ENCODE results near the gene GHRL. TPM values are rescaled to one million over a fixed set of nuclear protein-coding genes. Genes with fewer than 3 reads are reported as not detected.
"Not testable (repeated sequence)": the region's sequence is repeated elsewhere in the genome, so short reads cannot be mapped to it uniquely, and the experiment has no call there.

The GHRL gene
- total RNA-seq, 4 donors from 2014 or later = 0.38 to 1.5 TPM; not detected in 2

DNA sequence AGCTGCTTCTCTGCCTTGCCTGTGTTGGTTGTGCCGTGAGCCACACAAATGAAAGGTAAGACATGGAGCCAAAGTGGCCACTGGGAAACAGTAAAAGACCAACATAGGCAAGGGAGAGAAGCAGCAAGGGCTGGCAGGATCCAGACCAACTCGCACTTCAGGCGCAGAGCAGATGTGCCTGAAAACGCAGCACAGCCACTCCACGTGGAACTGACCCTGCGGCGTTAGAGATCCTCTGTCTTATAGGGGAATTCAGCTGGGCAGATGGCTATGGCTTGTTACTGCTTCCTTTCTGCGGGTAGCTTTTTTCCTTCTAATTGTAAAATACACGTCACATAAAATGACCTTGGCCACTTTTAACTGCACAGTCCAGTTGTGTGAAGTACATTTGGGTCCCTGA lies 10.4 kb upstream of the GHRL start:
- TF ChIP-seq, protein P1, sequence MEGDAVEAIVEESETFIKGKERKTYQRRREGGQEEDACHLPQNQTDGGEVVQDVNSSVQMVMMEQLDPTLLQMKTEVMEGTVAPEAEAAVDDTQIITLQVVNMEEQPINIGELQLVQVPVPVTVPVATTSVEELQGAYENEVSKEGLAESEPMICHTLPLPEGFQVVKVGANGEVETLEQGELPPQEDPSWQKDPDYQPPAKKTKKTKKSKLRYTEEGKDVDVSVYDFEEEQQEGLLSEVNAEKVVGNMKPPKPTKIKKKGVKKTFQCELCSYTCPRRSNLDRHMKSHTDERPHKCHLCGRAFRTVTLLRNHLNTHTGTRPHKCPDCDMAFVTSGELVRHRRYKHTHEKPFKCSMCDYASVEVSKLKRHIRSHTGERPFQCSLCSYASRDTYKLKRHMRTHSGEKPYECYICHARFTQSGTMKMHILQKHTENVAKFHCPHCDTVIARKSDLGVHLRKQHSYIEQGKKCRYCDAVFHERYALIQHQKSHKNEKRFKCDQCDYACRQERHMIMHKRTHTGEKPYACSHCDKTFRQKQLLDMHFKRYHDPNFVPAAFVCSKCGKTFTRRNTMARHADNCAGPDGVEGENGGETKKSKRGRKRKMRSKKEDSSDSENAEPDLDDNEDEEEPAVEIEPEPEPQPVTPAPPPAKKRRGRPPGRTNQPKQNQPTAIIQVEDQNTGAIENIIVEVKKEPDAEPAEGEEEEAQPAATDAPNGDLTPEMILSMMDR (IDR thresholded peaks at IDR 0.05) = no peak
- TF ChIP-seq POLR2A (IDR thresholded peaks at IDR 0.05) = no peak
- no peak overlapping the region for H3K27ac ChIP-seq
- DNase-seq = no peak
- no peaks in the 10 kb centered on the region for H3K27me3 ChIP-seq
- peaks cover 28 to 97% (median 35%) of the 10 kb centered on the region in 3 donors for H3K36me3 ChIP-seq
- H3K4me1 ChIP-seq = no peaks in the 10 kb centered on the region
- WGBS, 2 donors = 85 to 89% methylated on average over 9 of the region's 9 CpGs
- H3K9me3 ChIP-seq = no peaks in the 10 kb centered on the region
- no peak overlapping the region for H3K4me3 ChIP-seq
- intact Hi-C loops (cut with DNase I) = no loop called here

DNA sequence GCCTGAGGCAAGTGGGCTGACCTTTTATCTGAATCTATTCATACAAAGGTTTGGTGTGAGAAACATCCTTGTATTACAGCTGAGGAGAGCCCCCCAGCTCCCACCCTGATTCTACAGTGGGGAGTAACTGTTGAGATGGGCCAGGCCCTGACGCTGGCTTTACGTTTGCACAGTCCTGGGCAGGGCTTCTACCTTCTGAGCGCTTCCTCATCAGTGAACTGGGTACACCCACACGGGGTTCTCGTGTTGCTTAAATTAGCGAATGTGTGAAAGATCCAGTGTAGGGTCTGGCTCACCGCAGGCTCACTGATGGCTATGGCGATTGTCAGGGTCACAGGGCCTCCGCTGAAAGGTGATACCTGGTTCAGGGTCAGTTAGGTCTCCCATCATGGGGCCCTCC lies 7.3 kb upstream of the GHRL start:
- Histone ChIP-seq H3K4me1 (no peaks in the 10 kb centered on the region), H3K27ac (no peak overlapping the region), H3K27me3 (no peaks in the 10 kb centered on the region), H3K9me3 (no peaks in the 10 kb centered on the region), H3K4me3 (no peak overlapping the region), H3K36me3 (peaks cover 28 to 85% (median 29%) of the 10 kb centered on the region in 3 donors)
- TF ChIP-seq, protein P1 (IDR thresholded peaks at IDR 0.05) = no peak
- TF ChIP-seq POLR2A (IDR thresholded peaks at IDR 0.05) = no peak
- intact Hi-C loops (cut with DNase I) = no loop called here
- DNase-seq = no peak
- WGBS, 2 donors = 94% methylated on average over 3 of the region's 9 CpGs; no CpG with 5 or more reads in 1 of the 2 donors

DNA sequence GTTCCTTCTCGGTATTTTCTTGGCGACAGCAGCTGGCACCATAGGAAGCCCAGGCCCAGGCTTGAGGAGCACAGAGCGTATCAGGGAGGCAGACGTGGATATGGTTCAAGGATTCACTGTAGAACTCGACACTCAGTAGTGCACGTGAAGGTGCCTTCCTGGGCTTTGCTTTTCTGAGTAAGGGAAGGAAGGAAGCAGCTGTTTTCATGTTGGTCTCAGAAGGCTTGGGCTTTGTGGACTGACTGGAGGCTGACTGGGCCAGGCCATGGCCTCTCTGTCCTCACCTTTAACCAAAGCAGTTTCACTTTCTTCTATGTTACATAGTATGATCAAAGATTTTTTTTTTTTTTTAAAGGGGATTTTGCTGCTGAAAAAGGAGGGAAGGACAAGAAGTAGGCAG lies 6.9 kb upstream of the GHRL start:
- Histone ChIP-seq H3K27ac (no peak overlapping the region), H3K4me1 (no peaks in the 10 kb centered on the region), H3K36me3 (peaks cover 24 to 83% (median 25%) of the 10 kb centered on the region in 3 donors), H3K9me3 (no peaks in the 10 kb centered on the region), H3K4me3 (no peak overlapping the region), H3K27me3 (no peaks in the 10 kb centered on the region)
- TF ChIP-seq, protein P1 (IDR thresholded peaks at IDR 0.05) = no peak
- no peak for TF ChIP-seq POLR2A (IDR thresholded peaks at IDR 0.05)
- 71 to 82% methylated on average over 1 to 6 of the region's 6 CpGs for WGBS, 2 donors
- no peak for DNase-seq
- intact Hi-C loops (cut with DNase I) = no loop called here

DNA sequence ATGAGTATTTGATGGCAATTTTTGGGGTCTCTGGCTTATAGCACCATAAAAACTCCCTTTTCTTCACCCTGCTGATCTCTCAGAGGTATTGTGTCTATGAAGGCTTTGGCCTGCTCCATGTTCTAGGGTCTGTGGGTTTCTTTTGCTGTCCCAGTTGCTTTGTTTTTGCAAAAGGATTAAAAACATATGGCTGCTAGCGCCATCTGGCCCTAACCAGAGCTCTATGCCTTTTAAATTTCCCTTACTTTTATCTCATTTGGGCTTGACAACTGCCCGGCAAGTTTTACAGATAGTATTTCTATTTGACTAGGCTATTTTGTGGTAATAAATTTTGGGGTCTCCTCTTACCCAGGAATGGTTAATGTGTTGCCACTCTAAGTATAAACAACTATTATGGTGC lies 6.4 kb upstream of the GHRL start:
- no peak for DNase-seq
- intact Hi-C loops (cut with DNase I) = no loop called here
- H3K9me3 ChIP-seq = no peaks in the 10 kb centered on the region
- H3K4me1 ChIP-seq = no peaks in the 10 kb centered on the region
- H3K4me3 ChIP-seq = no peak overlapping the region
- WGBS, 2 donors = 79 to 95% methylated on average over 2 of the region's 2 CpGs
- no peak overlapping the region for H3K27ac ChIP-seq
- peaks cover 20 to 78% (median 23%) of the 10 kb centered on the region in 3 donors for H3K36me3 ChIP-seq
- H3K27me3 ChIP-seq = no peaks in the 10 kb centered on the region
- TF ChIP-seq, protein P1 (IDR thresholded peaks at IDR 0.05) = no peak
- no peak for TF ChIP-seq POLR2A (IDR thresholded peaks at IDR 0.05)

DNA sequence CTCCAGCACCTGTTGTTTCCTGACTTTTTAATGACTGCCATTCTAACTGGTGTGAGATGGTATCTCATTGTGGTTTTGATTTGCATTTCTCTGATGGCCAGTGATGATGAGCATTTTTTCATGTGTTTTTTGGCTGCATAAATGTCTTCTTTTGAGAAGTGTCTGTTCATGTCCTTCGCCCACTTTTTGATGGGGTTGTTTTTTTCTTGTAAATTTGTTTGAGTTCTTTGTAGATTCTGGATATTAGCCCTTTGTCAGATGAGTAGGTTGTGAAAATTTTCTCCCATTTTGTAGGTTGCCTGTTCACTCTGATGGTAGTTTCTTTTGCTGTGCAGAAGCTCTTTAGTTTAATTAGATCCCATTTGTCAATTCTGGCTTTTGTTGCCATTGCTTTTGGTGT lies 5.3 kb upstream of the GHRL start:
- H3K27ac ChIP-seq; H3K4me3 ChIP-seq; H3K9me3 ChIP-seq; H3K4me1 ChIP-seq; intact Hi-C loops (cut with DNase I); DNase-seq; H3K27me3 ChIP-seq: not testable (repeated sequence)
- peaks cover 9 to 67% (median 23%) of the 10 kb centered on the region in 3 donors for H3K36me3 ChIP-seq
- WGBS, 2 donors = no CpG with 5 or more reads among the region's 1 CpG

DNA sequence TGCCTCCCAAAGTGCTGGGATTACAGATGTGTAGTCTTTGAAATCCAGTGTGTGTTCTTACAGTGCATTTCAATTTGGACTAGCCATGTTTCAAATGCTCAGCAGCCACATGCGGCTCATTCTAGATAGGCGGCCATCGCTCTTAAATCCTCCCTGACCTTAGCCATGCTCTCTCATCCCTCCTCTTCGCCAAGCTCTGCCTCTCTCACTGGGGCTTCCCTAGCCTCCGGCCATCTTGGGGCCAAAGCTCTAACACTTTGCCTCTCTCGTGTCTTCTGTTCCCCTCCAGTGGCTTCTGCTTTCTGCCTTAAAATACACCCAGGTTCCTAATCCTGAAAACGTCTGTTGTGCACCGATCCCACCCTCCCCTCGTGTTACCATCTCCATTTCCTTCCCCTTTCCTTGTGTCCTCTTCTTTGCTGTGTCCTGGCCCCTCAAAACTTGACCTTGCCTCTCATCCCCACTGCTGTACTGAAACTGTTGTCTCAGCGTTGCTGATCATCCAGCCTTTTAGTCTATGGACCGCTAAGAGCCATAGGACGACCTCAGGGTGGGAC lies 1.4 kb upstream of the GHRL start:
- DNase-seq = no peak
- Histone ChIP-seq H3K27me3 (no peaks in the 10 kb centered on the region), H3K4me1 (peaks cover 0 to 5% (median 0%) of the 10 kb centered on the region in 3 donors), H3K36me3 (peaks cover 0 to 51% (median 5%) of the 10 kb centered on the region in 3 donors), H3K4me3 (no peak overlapping the region), H3K27ac (no peak overlapping the region), H3K9me3 (no peaks in the 10 kb centered on the region)
- TF ChIP-seq, protein P1 (IDR thresholded peaks at IDR 0.05) = no peak
- intact Hi-C loops (cut with DNase I) = no loop called here
- 84 to 91% methylated on average over 12 of the region's 12 CpGs for whole genome bisulfite sequencing, 2 donors

All from esophagus squamous epithelium (tissue), 5 donors.